ENCODE measurements around the gene TMIE. TPM values are rescaled to one million over a fixed set of nuclear protein-coding genes. Genes with fewer than 3 reads are reported as not detected.
A peak's percentile ranks its signal among the peaks of the same experiment; 100 is the strongest.

TMIE gene
- total and polyA plus RNA-seq, 2 of the 8 experiments (the other 6 are each of a cell fraction or from before 2014, with no cell fraction given): 0.45 to 0.67 TPM

DNA sequence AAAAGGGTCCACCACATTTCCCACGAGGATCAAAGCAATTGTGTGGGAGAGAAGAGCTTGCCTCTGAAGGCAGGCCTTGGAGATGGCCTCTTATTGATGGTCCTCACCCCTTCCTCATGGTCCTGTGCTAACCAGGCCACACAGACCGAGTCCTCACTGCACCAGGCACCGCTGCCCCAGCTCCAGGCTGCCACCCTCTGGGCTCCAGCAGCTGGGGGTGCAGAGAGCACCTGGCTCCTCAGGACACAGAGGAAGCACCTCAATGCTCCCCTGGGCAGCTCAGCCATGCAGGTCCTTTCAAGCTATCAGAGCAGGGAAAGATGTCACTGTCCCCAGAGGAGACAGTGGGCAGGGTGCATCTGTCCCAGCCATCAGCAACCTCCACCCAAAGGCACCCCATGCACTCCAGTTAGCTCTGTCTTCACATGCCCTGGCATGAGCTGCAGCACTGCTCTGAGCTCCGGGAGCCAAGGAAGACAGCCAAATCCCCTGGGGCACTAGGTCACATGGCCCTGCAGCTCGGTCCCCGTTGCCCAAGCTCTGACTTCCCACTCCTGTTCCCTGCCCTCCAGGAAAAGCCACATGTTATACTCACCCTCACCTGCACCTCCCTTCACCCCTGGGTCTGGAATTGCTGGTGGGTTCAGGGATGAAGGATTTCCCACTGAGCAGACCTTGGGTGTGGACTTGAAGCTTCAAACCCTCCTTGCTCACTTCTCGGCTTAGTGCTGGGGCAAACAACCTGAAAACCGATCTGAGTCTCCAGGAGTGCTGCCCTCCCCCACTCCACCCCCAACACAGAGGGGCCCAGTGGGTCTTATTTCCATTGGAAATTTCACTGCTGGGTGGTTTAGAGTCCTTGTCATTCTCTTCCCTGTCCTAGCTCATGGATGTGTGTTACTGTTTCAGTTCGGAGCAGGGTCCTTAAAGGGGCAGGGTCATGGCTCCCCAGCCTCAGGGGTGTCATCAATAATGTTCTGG, 40.4 kb upstream of the TMIE start:
- Histone ChIP-seq H3K4me2 (ENCODE audit: insufficient read depth in 1 of 2, low read depth in 2 of 2, low read length in 2 of 2) (peak overlapping the region; percentile 37 to 47), H3K23me2 (ENCODE audit: low read depth, low read length) (no peaks in the 10 kb centered on the region), H4K20me1 (replicated peaks in 1 of 2; ENCODE audit: control insufficient read depth in 1 of 2, insufficient read depth in 2 of 2, low read length in 2 of 2) (no peaks in the 10 kb centered on the region), H3K9ac (replicated peaks in 1 of 4; ENCODE audit: extremely low read depth in 1 of 4, low read depth in 3 of 4, low read length in 3 of 4) (0 out of 7 replicates have a peak overlapping the region, but pooled peaks of 3 of the 4 experiments have one; percentile 1 to 47 (median 17)), H3K56ac (replicated peaks; ENCODE audit: insufficient read length, low read depth, low read length) (no peak overlapping the region), H3K27ac (ENCODE audit: low read depth, low read length) (no peak overlapping the region), H3K9me3 (ENCODE audit: insufficient read depth in 2 of 2, low read depth in 1 of 2, low read length in 1 of 2) (no peaks in the 10 kb centered on the region), H2BK20ac (ENCODE audit: low read length) (peak overlapping the region; percentile 93), H3K36me3 (ENCODE audit: control insufficient read depth in 2 of 4, insufficient read depth in 4 of 4, low read length in 3 of 4) (no peaks in the 10 kb centered on the region), H3K14ac (ENCODE audit: insufficient read length) (no peak overlapping the region), H2BK120ac (replicated peaks; ENCODE audit: low read depth, low read length) (peak overlapping the region; percentile 84), H3K4me3 (ENCODE audit: extremely low read depth in 1 of 4, insufficient read depth in 2 of 4, low read depth in 3 of 4, low read length in 4 of 4) (no peak overlapping the region; a peak in 2 of 8 replicates), H3K79me1 (ENCODE audit: low read depth, low read length) (no peaks in the 10 kb centered on the region), H2AFZ (ENCODE audit: low read length) (0 out of 2 replicates have a peak overlapping the region, but pooled peaks have one; percentile 20), H3K79me2 (ENCODE audit: control insufficient read depth in 1 of 2, insufficient read depth in 2 of 2, low read length in 2 of 2) (no peaks in the 10 kb centered on the region), H4K91ac (replicated peaks; ENCODE audit: insufficient read length, low read length) (peak overlapping the region; percentile 92), H3K23ac (ENCODE audit: insufficient read length) (no peak overlapping the region), H4K5ac (ENCODE audit: insufficient read length, low read depth, low read length) (peak overlapping the region; percentile 35), H3K27me3 (replicated peaks in 1 of 4; ENCODE audit: control insufficient read depth in 3 of 4, extremely low read depth in 1 of 4, insufficient read depth in 3 of 4, low read length in 3 of 4) (no peaks in the 10 kb centered on the region; a peak in 1 of 7 replicates), H3K4ac (replicated peaks; ENCODE audit: insufficient read length, low read depth, low read length) (peak overlapping the region; percentile 79), H2BK12ac (ENCODE audit: low read depth, low read length) (peak overlapping the region; percentile 89; the same call in 1 of the 2 replicates), H3K4me1 (replicated peaks in 1 of 4; ENCODE audit: control insufficient read depth in 3 of 4, insufficient read depth in 4 of 4, low read length in 3 of 4) (peaks cover 22 to 45% (median 36%) of the 10 kb centered on the region in 4 experiments), H3K18ac (ENCODE audit: extremely low read depth, low read length) (peak overlapping the region; percentile 20), H2AK5ac (ENCODE audit: low read depth, low read length) (0 out of 2 replicates have a peak overlapping the region, but pooled peaks have one; percentile 8), H2BK15ac (ENCODE audit: low read length) (peak overlapping the region; percentile 54; the same call in 1 of the 2 replicates), H2BK5ac (ENCODE audit: low read depth, low read length) (peak overlapping the region; percentile 9; the same call in 1 of the 2 replicates), H4K8ac (ENCODE audit: extremely low read depth, insufficient read depth, low read length) (peak overlapping the region; percentile 0; the same call in 1 of the 2 replicates)
- ChIA-PET CTCF (ENCODE audit: partially characterized antibody) (interaction anchor here (0.7 to 5.7 kb wide), 18 partner anchors 11 to 211 kb away, joined by 3 to 41 read pairs (median 4); no protein-coding TSS in a partner anchor), POLR2A (ENCODE audit: partially characterized antibody) (interaction anchor here (1.0 to 4.2 kb wide), 3 partner anchors 75 to 171 kb away, joined by 3 to 23 read pairs (median 4); a partner anchor contains a TSS)
- peak in 1 of 2 experiments; percentile 47 for DNase-seq (ENCODE audit: low read depth in 1 of 2, low spot score in 2 of 2)
- FAIRE-seq: no peak
- WGBS, 2 experiments (ENCODE audit: extremely low coverage in 1 of 2, insufficient coverage in 1 of 2, insufficient read length in 1 of 2, insufficient replicate concordance in 2 of 2, low coverage in 1 of 2, low lambda C conversion rate in 2 of 2, missing lambda C conversion rate in 1 of 2): 69% methylated on average over 9 of the region's 9 CpGs; no CpG with 5 or more reads in 1 of the 2 experiments
- TF ChIP-seq USF2 (IDR thresholded peaks at IDR 0.05; ENCODE audit: low read length) (0 out of 2 replicates have a peak, but pooled peaks have one; percentile 33), MAX (IDR thresholded peaks at IDR 0.05) (peak; percentile 40; the same call in 1 of the 2 replicates), POLR2AphosphoS5 (IDR thresholded peaks at IDR 0.05; ENCODE audit: low read depth, low read length) (no peak)
